Heart left ventricle (tissue), 16 donors: Measurements from ENCODE around the gene BCL11A. TPM values are rescaled to one million over a fixed set of nuclear protein-coding genes. Genes with fewer than 3 reads are reported as not detected.

Experiments used
- ATAC-seq, 4 donors: fragments of 200-7000 bp; cut with Tn5 transposase; one replicate each; pipeline ENCODE4 v1.9.1; 2020 to 2022; ENCODE audit warnings: moderate library complexity in 4 of 4, mild to moderate bottlenecking in 3 of 4, moderate number of reproducible peaks in 1 of 4
- DNase-seq, 5 donors: peaks; one replicate each; pipeline ENCODE4 v3.0.0-alpha.2; 2020
- H3K27ac ChIP-seq, 12 donors: fragments of 200-600 bp; sonication (generic) in 4 of 12; one replicate each; pipeline versions ENCODE4 v1.5.0 to v1.8.0; 2016 to 2022; ENCODE audit warnings: mild to moderate bottlenecking in 2 of 12
- H3K27me3 ChIP-seq, 9 donors: fragments of 200-600 bp; sonication (generic) in 2 of 9; one replicate each; pipeline versions ENCODE4 v1.5.1 to v1.8.0; 2016 to 2022; ENCODE audit warnings: mild to moderate bottlenecking in 3 of 9
- H3K36me3 ChIP-seq, 9 donors: fragments of 200-600 bp; sonication (generic) in 2 of 9; one replicate each; pipeline versions ENCODE4 v1.5.0 to v1.8.0; 2018 to 2022; ENCODE audit warnings: mild to moderate bottlenecking in 2 of 9
- H3K4me1 ChIP-seq, 12 donors: fragments of 200-600 bp; sonication (generic) in 4 of 12; one replicate each; pipeline versions ENCODE4 v1.5.0 to v1.8.0; 2016 to 2022; ENCODE audit warnings: mild to moderate bottlenecking in 3 of 12
- H3K4me3 ChIP-seq, 12 donors: fragments of 200-600 bp; sonication (generic) in 4 of 12; one replicate each; pipeline versions ENCODE4 v1.5.0 to v1.8.0; 2017 to 2022; ENCODE audit warnings: mild to moderate bottlenecking in 9 of 12, moderate library complexity in 4 of 12
- H3K9me3 ChIP-seq, 12 donors: fragments of 200-600 bp; sonication (generic) in 4 of 12; one replicate each; pipeline versions ENCODE4 v1.5.0 to v1.8.0; 2016 to 2022; ENCODE audit warnings: mild to moderate bottlenecking in 1 of 12
- CTCF ChIP-seq, 12 donors: fragments of 200-600 bp; sonication (generic) in 4 of 12; IDR thresholded peaks; one replicate each; pipeline versions ENCODE4 v1.5.0 to v1.8.0; 2018 to 2022; ENCODE audit warnings: antibody characterized with exemption in 12 of 12, mild to moderate bottlenecking in 5 of 12
- POLR2A ChIP-seq, 2 donors: fragments of 450-650 bp; IDR thresholded peaks; one replicate each; pipeline ENCODE4 v1.6.1; 2017; ENCODE audit warnings: antibody characterized with exemption in 2 of 2, mild to moderate bottlenecking in 2 of 2, moderate library complexity in 2 of 2
- WGBS, 4 donors: extraction: QIAGEN DNeasy Blood & Tissue Kit in 2 of 4; methylation state at CpG; one replicate each; pipeline versions ENCODE4 v1.1.5 to v1.1.7; 2013 to 2018; 5-methylcytosine and 5-hydroxymethylcytosine counted together
- intact Hi-C, 10 donors: fragments of 100-400 bp; cut with DNase I; formaldehyde crosslinking; loops; one replicate each; pipeline versions ENCODE4 v1.11.1 to v1.14.2; 2022
- polyA plus RNA-seq, 2 donors: library from polyadenylated mRNA; stranded (reverse); fragments of 200-250 nt; gene quantifications; one replicate each; pipeline ENCODE4 v1.2.3, GENCODE V29; 2013
- total RNA-seq, 9 donors: library from RNA; depleted of rRNA in 2 of 9; stranded (reverse); fragments of >200 nt in 2 of 9; fragmentation: NEBNext Ultra II Directional in 3 of 9; extraction: Animal tissue kit (Norgen Biotek cat#: 25700) in 3 of 9; gene quantifications; one replicate each; pipeline versions ENCODE4 v1.1.0 to v1.2.4, GENCODE V29; 2016 to 2023
- donor health status: ischemic (EF 13 %, LVEDD 7.1; RV severe dilation, severe dysfunction).
- donor health status: healthy with polysubstance abuse.
- donor health status: DM: no; HTN: yes; CAD: no.
- donor health status: DM: no; HTN: no; CAD: no.
- donor health status: ischemic (EF 25% LVEDD 6.9; RV normal size, moderate dysfunction).
- donor health status: ischemic (EF 25% LVEDD 5.7; RV mildly dilated, moderate dysfunction).
- donor health status: healthy.
- donor health status: DM: yes; HTN: yes; CAD: no.
- donor health status: ischemic (EF 35%, LVEDD 5.7; RV mildly dilated, moderate dysfunction).
- donor health status: nonischemic (EF 11% LVEDD 7.7; RV severe dilation, severe dysfunction).
- donor health status: DM: yes; HTN: yes; CAD: no.
- donor health status: PGD.
- donor health status: ischemic (EF 29% LVEDD 5.4; RV normal size, mild dysfunction).
- donor health status: nonischemic (EF 23%, LVEDD 6.1; RV moderate dilation, normal function).

BCL11A gene
- total and polyA plus RNA-seq, 11 donors: 5.6 to 31.9 (median 20.2) TPM

- TF ChIP-seq CTCF (IDR thresholded peaks at IDR 0.05) (no peak), POLR2A (IDR thresholded peaks at IDR 0.05) (no peak)
- Histone ChIP-seq H3K4me1 (peaks cover 0 to 48% (median 16%) of the 10 kb centered on the region in 12 donors), H3K27me3 (peaks cover 5 to 80% (median 43%) of the 10 kb centered on the region in 9 donors), H3K27ac (peak overlapping the region in 1 of 12 donors; percentile 89), H3K9me3 (no peaks in the 10 kb centered on the region), H3K4me3 (peak overlapping the region in 11 of 12 donors; percentile 2 to 46 (median 34)), H3K36me3 (no peaks in the 10 kb centered on the region)
- 3 to 4% (median 4%) methylated on average over 31 of the region's 31 CpGs for WGBS, 4 donors
- intact Hi-C loops: loop anchor here in 6 of 10 donors (10.0 kb wide), 4 partner anchors 222 to 1532 kb away; no protein-coding TSS in a partner anchor
- DNase-seq: peak in 2 of 5 donors; percentile 27 to 29
- ATAC-seq: no peak
These were observed 3.4 kb upstream of the BCL11A start for GRCh38 chr2:60556576-60557485.

GRCh38 chr2:60556175-60556574 lies 2.7 kb upstream of the BCL11A start:
- Histone ChIP-seq H3K36me3 (no peaks in the 10 kb centered on the region), H3K27me3 (peaks cover 6 to 83% (median 47%) of the 10 kb centered on the region in 9 donors), H3K9me3 (no peaks in the 10 kb centered on the region), H3K4me3 (peak overlapping the region in 9 of 12 donors; percentile 27 to 67 (median 37)), H3K27ac (peak overlapping the region in 1 of 12 donors; percentile 89), H3K4me1 (peaks cover 0 to 52% (median 18%) of the 10 kb centered on the region in 12 donors)
- TF ChIP-seq POLR2A (IDR thresholded peaks at IDR 0.05) (no peak), CTCF (IDR thresholded peaks at IDR 0.05) (no peak)
- ATAC-seq: no peak
- no peak for DNase-seq
- 41 to 47% (median 47%) methylated on average over 5 of the region's 5 CpGs for WGBS, 4 donors
- intact Hi-C loops: loop anchor here in 6 of 10 donors (10.0 kb wide), 4 partner anchors 221 to 1531 kb away; no protein-coding TSS in a partner anchor

GRCh38 chr2:60555783-60556139 lies 2.3 kb upstream of the BCL11A start:
- DNase-seq (no peak), ATAC-seq (no peak)
- no peak for TF ChIP-seq POLR2A (IDR thresholded peaks at IDR 0.05)
- peak overlapping the region in 4 of 12 donors; percentile 58 to 89 (median 76) for H3K27ac ChIP-seq
- no peaks in the 10 kb centered on the region for H3K9me3 ChIP-seq
- peaks cover 8 to 81% (median 51%) of the 10 kb centered on the region in 9 donors for H3K27me3 ChIP-seq
- H3K36me3 ChIP-seq: no peaks in the 10 kb centered on the region
- peaks cover 0 to 57% (median 20%) of the 10 kb centered on the region in 12 donors for H3K4me1 ChIP-seq
- intact Hi-C loops: loop anchor here in 6 of 10 donors (10.0 kb wide), 4 partner anchors 221 to 1531 kb away; no protein-coding TSS in a partner anchor
- 18 to 45% (median 24%) methylated on average over 5 of the region's 5 CpGs for WGBS, 4 donors
- H3K4me3 ChIP-seq: peak overlapping the region in 10 of 12 donors; percentile 56 to 80 (median 68)

- 0 to 1% (median 1%) methylated on average over 17 to 43 of the region's 43 CpGs for WGBS, 4 donors
- peaks cover 0 to 62% (median 23%) of the 10 kb centered on the region in 12 donors for H3K4me1 ChIP-seq
- peak overlapping the region in 8 of 12 donors; percentile 31 to 89 (median 72) for H3K27ac ChIP-seq
- peak overlapping the region; percentile 54 to 80 (median 68) for H3K4me3 ChIP-seq
- intact Hi-C loops: loop anchor here in 6 of 10 donors (10.0 kb wide), 4 partner anchors 220 to 1530 kb away; no protein-coding TSS in a partner anchor
- peak in 3 of 4 donors; percentile 16 to 37 (median 36) for ATAC-seq
- DNase-seq: peak; percentile 37 to 73 (median 58)
- H3K9me3 ChIP-seq: no peaks in the 10 kb centered on the region
- TF ChIP-seq CTCF (IDR thresholded peaks at IDR 0.05): peak in 3 of 12 donors; percentile 10 to 38 (median 26)
- no peak for TF ChIP-seq POLR2A (IDR thresholded peaks at IDR 0.05)
- H3K36me3 ChIP-seq: no peaks in the 10 kb centered on the region
- peaks cover 8 to 81% (median 56%) of the 10 kb centered on the region in 9 donors for H3K27me3 ChIP-seq
These were observed 1.8 kb upstream of the BCL11A start for GRCh38 chr2:60555066-60555782.
